Sigmoid colon (tissue), 7 donors: ENCODE results near the gene PAXX. TPM values are rescaled to one million over a fixed set of nuclear protein-coding genes. Genes with fewer than 3 reads are reported as not detected.
"Not testable (repeated sequence)": the region's sequence is repeated elsewhere in the genome, so short reads cannot be mapped to it uniquely, and the experiment has no call there.

ENCODE experiments used
- DNase-seq: peaks from one replicate; pipeline ENCODE4 v3.0.0-alpha.2; 2019
- H3K27ac ChIP-seq, 4 donors: fragments of 200-600 bp; sonication (generic); one replicate each; pipeline ENCODE4 v1.5.1; 2016 to 2019; ENCODE audit warnings: mild to moderate bottlenecking in 1 of 4
- H3K27me3 ChIP-seq, 3 donors: fragments of 200-600 bp; sonication (generic); one replicate each; pipeline ENCODE4 v1.5.1; 2019; ENCODE audit warnings: mild to moderate bottlenecking in 1 of 3
- H3K36me3 ChIP-seq, 4 donors: fragments of 200-600 bp; sonication (generic); one replicate each; pipeline ENCODE4 v1.5.1; 2016 to 2019
- H3K4me1 ChIP-seq, 4 donors: fragments of 200-600 bp; sonication (generic); one replicate each; pipeline ENCODE4 v1.5.1; 2017 to 2019
- H3K4me3 ChIP-seq, 4 donors: fragments of 200-600 bp; sonication (generic); one replicate each; pipeline ENCODE4 v1.5.1; 2017 to 2019; ENCODE audit warnings: mild to moderate bottlenecking in 2 of 4, moderate library complexity in 1 of 4
- H3K9me3 ChIP-seq, 4 donors: fragments of 200-600 bp in 3 of 4; sonication (generic) in 3 of 4; one replicate each; pipeline versions ENCODE4 v1.5.1 to v1.6.1; 2013 to 2019
- CTCF ChIP-seq, 4 experiments: fragments of 450-650 bp in 3 of 4; fragments of 200-600 bp in 1 of 4; IDR thresholded peaks; one replicate each; pipeline ENCODE4 v1.5.1; 2016 to 2019; ENCODE audit warnings: antibody characterized with exemption in 4 of 4, mild to moderate bottlenecking in 3 of 4, moderate library complexity in 2 of 4
- EP300 ChIP-seq, 4 donors: sonication (generic); formaldehyde crosslinking; IDR thresholded peaks; one replicate each; pipeline ENCODE4 v1.6.1; 2017; ENCODE audit warnings: antibody characterized with exemption in 4 of 4
- POLR2A ChIP-seq, 2 donors: fragments of 450-650 bp; IDR thresholded peaks; one replicate each; pipeline ENCODE4 v1.6.1; 2016; ENCODE audit warnings: antibody characterized with exemption in 2 of 2, mild to moderate bottlenecking in 2 of 2, moderate library complexity in 2 of 2
- POLR2AphosphoS5 ChIP-seq, 4 donors: sonication (generic); formaldehyde crosslinking; IDR thresholded peaks; one replicate each; pipeline ENCODE4 v1.6.1; 2017; ENCODE audit warnings: antibody characterized with exemption in 4 of 4
- WGBS, 2 donors: extraction: QIAGEN DNeasy Blood & Tissue Kit; methylation state at CpG; one replicate each; pipeline ENCODE4 v1.1.7; 2013; 5-methylcytosine and 5-hydroxymethylcytosine counted together
- intact Hi-C: fragments of 100-400 bp; cut with DNase I; formaldehyde crosslinking; loops from one replicate; pipeline ENCODE4 v1.15.1; 2023
- polyA plus RNA-seq, 3 donors: library from polyadenylated mRNA; stranded (reverse); fragments of 200-250 nt; gene quantifications; one replicate each; pipeline ENCODE4 v1.2.3, GENCODE V29; 2013
- total RNA-seq, 4 donors: library from RNA; depleted of rRNA; stranded (reverse); fragments of >200 nt; gene quantifications; one replicate each; pipeline ENCODE4 v1.1.0, GENCODE V29; 2016
- donor health status: healthy with polysubstance abuse.
- donor health status: Bipolar disorder and iron deficiency.
- donor health status: healthy.

Gene PAXX
- total and polyA plus RNA-seq, 7 donors = 28.0 to 80.9 (median 36.3) TPM

- no peak for TF ChIP-seq CTCF (IDR thresholded peaks at IDR 0.05)
- TF ChIP-seq EP300 (IDR thresholded peaks at IDR 0.05) = no peak
- TF ChIP-seq POLR2A (IDR thresholded peaks at IDR 0.05) = no peak
- TF ChIP-seq POLR2AphosphoS5 (IDR thresholded peaks at IDR 0.05) = no peak
- DNase-seq = no peak
- Histone ChIP-seq H3K36me3 (no peaks in the 10 kb centered on the region), H3K27ac (no peak within 1 kb of the TSS), H3K4me3 (peak within 1 kb of the TSS in 1 of 4 donors; percentile 24), H3K9me3 (no peaks in the 10 kb centered on the region), H3K27me3 (peaks cover 0 to 9% (median 0%) of the 10 kb centered on the region in 3 donors), H3K4me1 (peaks cover 0 to 33% (median 30%) of the 10 kb centered on the region in 4 donors)
- intact Hi-C loops = loop anchor here (10.0 kb wide), 1 partner anchor 187 kb away; the partner anchor contains the start of genes AJM1 and PHPT1
- 33 to 36% methylated on average over 16 of the region's 16 CpGs for WGBS, 2 donors
Observed at GRCh38 chr9:137031904-137032640, 39.9 kb downstream of the PAXX start, which contains the start of gene FUT7. TSS of gene FUT7 (minus strand) at chr9:137032088. CDS start at chr9:137031991, 97 bp downstream.

- Histone ChIP-seq H3K4me1 (peaks cover 0 to 26% (median 24%) of the 10 kb centered on the region in 4 donors), H3K36me3 (no peaks in the 10 kb centered on the region), H3K27ac (no peak overlapping the region), H3K4me3 (peak overlapping the region in 2 of 4 donors; percentile 16 to 24), H3K9me3 (no peaks in the 10 kb centered on the region), H3K27me3 (peaks cover 0 to 9% (median 0%) of the 10 kb centered on the region in 3 donors)
- no peak for TF ChIP-seq CTCF (IDR thresholded peaks at IDR 0.05)
- no peak for TF ChIP-seq POLR2A (IDR thresholded peaks at IDR 0.05)
- TF ChIP-seq EP300 (IDR thresholded peaks at IDR 0.05) = no peak
- TF ChIP-seq POLR2AphosphoS5 (IDR thresholded peaks at IDR 0.05) = no peak
- intact Hi-C loops = loop anchor here (10.0 kb wide), 1 partner anchor 188 kb away; the partner anchor contains the start of genes AJM1 and PHPT1
- peak; percentile 82 for DNase-seq
- WGBS, 2 donors = 71 to 79% methylated on average over 10 of the region's 10 CpGs
Observed at GRCh38 chr9:137032858-137033257, 40.6 kb downstream of the PAXX start.

GRCh38 chr9:137033481-137033880 is 41.3 kb downstream of the PAXX start:
- intact Hi-C loops = loop anchor here (10.0 kb wide), 1 partner anchor 189 kb away; the partner anchor contains the start of genes AJM1 and PHPT1

GRCh38 chr9:137034039-137034708 is 42.0 kb downstream of the PAXX start:
- 23 to 25% methylated on average over 15 of the region's 15 CpGs for WGBS, 2 donors
- H3K27ac ChIP-seq = no peak overlapping the region
- intact Hi-C loops = loop anchor here (10.0 kb wide), 1 partner anchor 189 kb away; the partner anchor contains the start of genes AJM1 and PHPT1
- peaks cover 0 to 17% (median 15%) of the 10 kb centered on the region in 4 donors for H3K4me1 ChIP-seq
- H3K27me3 ChIP-seq = peaks cover 0 to 9% (median 0%) of the 10 kb centered on the region in 3 donors
- no peak for DNase-seq
- TF ChIP-seq POLR2AphosphoS5 (IDR thresholded peaks at IDR 0.05) (no peak), POLR2A (IDR thresholded peaks at IDR 0.05) (no peak), EP300 (IDR thresholded peaks at IDR 0.05) (no peak)
- H3K9me3 ChIP-seq = no peaks in the 10 kb centered on the region
- peaks cover 0 to 7% (median 5%) of the 10 kb centered on the region in 4 donors for H3K36me3 ChIP-seq
- peak overlapping the region in 2 of 4 donors; percentile 17 to 24 for H3K4me3 ChIP-seq

More at GRCh38 chr9:137033481-137033880, 41.3 kb downstream of the PAXX start:
- H3K9me3 ChIP-seq, H3K27ac ChIP-seq, H3K36me3 ChIP-seq, H3K27me3 ChIP-seq, DNase-seq: not testable (repeated sequence)
- Histone ChIP-seq H3K4me3 (peak overlapping the region in 2 of 4 donors; percentile 17 to 24), H3K4me1 (peaks cover 0 to 24% (median 22%) of the 10 kb centered on the region in 4 donors)
- 82 to 97% methylated on average over 5 of the region's 5 CpGs for WGBS, 2 donors

GRCh38 chr9:137034709-137035506 is 42.7 kb downstream of the PAXX start:
- peak; percentile 80 to 92 (median 86) for TF ChIP-seq CTCF (IDR thresholded peaks at IDR 0.05)
- no peak for TF ChIP-seq EP300 (IDR thresholded peaks at IDR 0.05)
- intact Hi-C loops = loop anchor here (1.0 to 10.0 kb wide), 2 partner anchors 190 to 248 kb away; partner anchors contain the start of genes AJM1 and PHPT1
- H3K4me1 ChIP-seq = peaks cover 0 to 10% (median 9%) of the 10 kb centered on the region in 4 donors
- H3K4me3 ChIP-seq = no peak overlapping the region
- no peaks in the 10 kb centered on the region for H3K9me3 ChIP-seq
- peaks cover 0 to 9% (median 0%) of the 10 kb centered on the region in 3 donors for H3K27me3 ChIP-seq
- WGBS, 2 donors = 5 to 7% methylated on average over 24 of the region's 24 CpGs
- no peak overlapping the region for H3K27ac ChIP-seq
- DNase-seq = peak; percentile 89
- H3K36me3 ChIP-seq = peaks cover 0 to 14% (median 12%) of the 10 kb centered on the region in 4 donors
